BJ (cell line): ENCODE results near the gene CR1L. TPM values are rescaled to one million over a fixed set of nuclear protein-coding genes. Genes with fewer than 3 reads are reported as not detected.
"Not testable (repeated sequence)": the region's sequence is repeated elsewhere in the genome, so short reads cannot be mapped to it uniquely, and the experiment has no call there.

Experiments
- CTCF ChIA-PET: fragments of 350-600 bp; formaldehyde crosslinking; extraction: SDS; loops from one replicate; lab custom pipeline; 2021; ENCODE audit warnings: antibody characterized with exemption, inconsistent platforms; lab: Yijun Ruan, JAX
- POLR2A ChIA-PET: fragments of 300-600 bp; sonication (Branson Sonifier 250); formaldehyde crosslinking; extraction: SDS; loops from one replicate; lab custom pipeline; 2021; ENCODE audit warnings: antibody characterized with exemption; lab: Charles Lee
- DNase-seq: peaks from one replicate; pipeline ENCODE4 v3.0.0-alpha.2; 2011; ENCODE audit warnings: low read depth
- H3K27me3 ChIP-seq: 2 replicates; pipeline ENCODE4 v1.6.0; 2011; ENCODE audit warnings: low read length; ENCODE audit not compliant: control insufficient read depth, insufficient read depth
- H3K36me3 ChIP-seq: 2 replicates; pipeline ENCODE4 v1.5.1; 2011; ENCODE audit warnings: low read length; ENCODE audit not compliant: control insufficient read depth, insufficient read depth
- H3K4me3 ChIP-seq: 2 replicates; pipeline ENCODE4 v1.5.1; 2011; ENCODE audit warnings: low read depth, mild to moderate bottlenecking, control low read depth, low read length
- polyA plus RNA-seq: library from polyadenylated mRNA; depleted of rRNA; stranded (reverse); fragments of >200 nt; gene quantifications from 2 replicates; pipeline ENCODE4 v1.2.3, GENCODE V29; 2011
- TF ChIP-seq, protein P1 (sequence below): IDR thresholded peaks from 2 replicates; pipeline ENCODE4 v1.5.1; 2011; ENCODE audit warnings: low read depth, mild to moderate bottlenecking, control low read depth, inconsistent platforms, low read length, moderate library complexity; ENCODE audit not compliant: insufficient read depth

The CR1L gene
- polyA plus RNA-seq, 1 experiment, result not detected

DNA sequence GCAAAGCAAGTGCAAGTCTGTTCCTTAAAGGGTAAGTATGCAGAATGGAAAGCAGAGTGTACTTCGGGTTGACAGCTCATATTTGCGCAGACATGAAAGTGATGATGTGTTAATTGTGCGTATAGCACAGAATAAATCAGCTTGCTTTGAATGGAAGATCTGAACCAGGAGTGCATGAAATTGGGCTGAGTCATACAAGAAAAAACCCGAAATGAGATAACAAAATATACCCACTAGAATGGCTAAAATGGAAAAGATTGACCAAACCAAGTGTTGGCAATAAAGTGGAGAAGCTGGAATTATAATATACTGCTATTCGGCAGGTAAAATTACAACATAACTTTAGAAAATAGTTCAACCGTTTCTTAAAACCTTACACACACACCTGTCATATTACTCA lies 28.5 kb downstream of the CR1L start:
- peaks cover 12% of the 10 kb centered on the region for H3K27me3 ChIP-seq
- POLR2A ChIA-PET, result no interaction called here
- H3K36me3 ChIP-seq, result no peaks in the 10 kb centered on the region
- TF ChIP-seq, protein P1, sequence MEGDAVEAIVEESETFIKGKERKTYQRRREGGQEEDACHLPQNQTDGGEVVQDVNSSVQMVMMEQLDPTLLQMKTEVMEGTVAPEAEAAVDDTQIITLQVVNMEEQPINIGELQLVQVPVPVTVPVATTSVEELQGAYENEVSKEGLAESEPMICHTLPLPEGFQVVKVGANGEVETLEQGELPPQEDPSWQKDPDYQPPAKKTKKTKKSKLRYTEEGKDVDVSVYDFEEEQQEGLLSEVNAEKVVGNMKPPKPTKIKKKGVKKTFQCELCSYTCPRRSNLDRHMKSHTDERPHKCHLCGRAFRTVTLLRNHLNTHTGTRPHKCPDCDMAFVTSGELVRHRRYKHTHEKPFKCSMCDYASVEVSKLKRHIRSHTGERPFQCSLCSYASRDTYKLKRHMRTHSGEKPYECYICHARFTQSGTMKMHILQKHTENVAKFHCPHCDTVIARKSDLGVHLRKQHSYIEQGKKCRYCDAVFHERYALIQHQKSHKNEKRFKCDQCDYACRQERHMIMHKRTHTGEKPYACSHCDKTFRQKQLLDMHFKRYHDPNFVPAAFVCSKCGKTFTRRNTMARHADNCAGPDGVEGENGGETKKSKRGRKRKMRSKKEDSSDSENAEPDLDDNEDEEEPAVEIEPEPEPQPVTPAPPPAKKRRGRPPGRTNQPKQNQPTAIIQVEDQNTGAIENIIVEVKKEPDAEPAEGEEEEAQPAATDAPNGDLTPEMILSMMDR, result no peak
- DNase-seq, result no peak
- CTCF ChIA-PET, result interaction anchor here (1.2 to 2.5 kb wide), 4 partner anchors 20 to 29 kb away, joined by 3 to 7 read pairs (median 4); no protein-coding TSS in a partner anchor
- H3K4me3 ChIP-seq, result no peak overlapping the region

DNA sequence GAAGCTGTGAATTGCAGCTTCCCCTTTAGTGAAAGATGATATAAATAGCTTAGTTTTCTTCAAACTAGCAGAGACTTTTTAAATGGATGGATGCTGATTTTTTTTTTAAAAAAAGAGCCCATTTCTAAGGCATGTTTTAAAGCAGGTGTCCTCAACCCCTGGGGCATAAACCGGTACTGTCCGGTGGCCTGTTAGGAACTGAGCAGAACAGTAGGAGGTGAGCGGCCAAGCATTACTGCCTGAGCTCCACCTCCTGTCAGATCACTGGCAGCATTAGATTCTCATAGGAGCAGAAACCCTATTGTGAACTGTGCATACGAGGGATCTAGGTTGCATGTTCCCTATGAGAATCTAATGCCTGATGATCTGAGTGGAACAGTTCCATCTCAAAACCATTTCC lies 31.2 kb downstream of the CR1L start:
- ChIA-PET CTCF (interaction anchor here (0.6 to 0.9 kb wide), 3 partner anchors 16 to 592 kb away, joined by 3 read pairs; no protein-coding TSS in a partner anchor), POLR2A (no interaction called here)
- no peak for DNase-seq
- H3K27me3 ChIP-seq, result no peaks in the 10 kb centered on the region; the same call in 1 of the 2 replicates
- H3K36me3 ChIP-seq, result no peaks in the 10 kb centered on the region
- TF ChIP-seq, protein P1, result no peak
- no peak overlapping the region for H3K4me3 ChIP-seq

DNA sequence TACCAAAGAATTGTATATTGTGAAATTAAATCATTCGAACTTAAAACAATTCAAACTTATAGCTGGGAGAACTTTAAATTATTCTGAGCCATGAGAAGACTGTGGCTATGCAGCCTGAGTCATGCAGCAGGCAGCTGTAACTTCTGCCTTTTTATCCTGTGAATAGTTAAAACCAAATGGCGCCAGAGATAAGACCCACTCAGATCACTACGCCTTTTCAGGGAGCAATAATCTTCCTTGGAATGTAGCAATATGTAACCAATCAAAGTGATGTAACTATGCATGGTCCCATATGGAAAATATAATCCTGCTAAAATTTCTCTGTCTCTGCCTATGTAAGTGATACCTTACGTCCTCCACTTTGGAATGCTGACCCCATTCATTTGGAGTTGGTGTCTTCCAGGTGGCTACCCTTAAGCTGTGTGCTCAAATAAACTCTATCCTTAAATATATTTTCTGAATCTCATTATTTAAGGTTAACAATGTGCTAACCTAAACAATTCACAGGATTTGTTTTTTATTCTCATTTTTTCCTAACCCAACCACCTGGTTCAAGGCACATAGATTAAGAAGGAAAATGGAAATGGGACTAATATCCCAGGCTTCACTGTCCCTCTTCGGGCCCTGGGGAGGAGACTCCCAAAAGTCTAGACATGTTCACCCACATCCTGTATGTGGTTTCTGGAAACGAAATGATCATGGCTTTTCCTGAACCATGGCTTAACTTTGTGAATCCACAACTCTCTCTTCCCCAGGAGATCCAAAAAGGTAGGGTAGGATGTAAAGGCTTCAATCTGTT lies 35.9 kb downstream of the CR1L start:
- H3K36me3 ChIP-seq, CTCF ChIA-PET, POLR2A ChIA-PET, H3K4me3 ChIP-seq, DNase-seq, H3K27me3 ChIP-seq: not testable (repeated sequence)

DNA sequence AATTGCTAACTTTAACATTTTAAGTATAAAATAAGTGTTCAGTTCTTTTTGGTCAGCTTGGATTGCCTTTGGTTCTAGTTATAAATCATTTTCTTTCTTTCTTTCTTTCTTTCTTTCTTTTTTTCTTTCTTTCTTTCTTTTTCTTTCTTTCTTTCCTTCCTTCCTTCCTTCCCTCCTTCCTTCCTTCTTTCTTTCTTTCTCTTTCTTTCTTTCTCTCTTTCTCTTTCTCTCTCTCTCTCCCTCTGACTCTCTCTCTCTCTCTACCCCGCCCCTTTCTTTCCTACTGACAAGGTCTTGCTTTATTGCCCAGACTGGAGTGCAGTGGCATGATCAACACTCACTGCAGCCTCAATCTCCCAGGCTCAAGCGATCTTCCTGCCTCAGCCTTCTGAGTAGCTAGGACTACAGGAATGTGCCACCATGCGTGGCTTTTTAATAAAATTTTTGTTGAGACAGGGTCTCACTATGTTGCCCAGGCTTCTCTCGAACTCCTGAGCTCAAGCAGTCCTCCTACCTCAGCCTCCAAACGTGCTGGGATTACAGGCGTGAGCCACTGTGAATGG lies 38.0 kb downstream of the CR1L start:
- H3K27me3 ChIP-seq, H3K4me3 ChIP-seq, POLR2A ChIA-PET, DNase-seq, H3K36me3 ChIP-seq: not testable (repeated sequence)
- CTCF ChIA-PET, result interaction anchor here (1.2 kb wide), 1 partner anchor 16 kb away, joined by 5 read pairs; no protein-coding TSS in a partner anchor

DNA sequence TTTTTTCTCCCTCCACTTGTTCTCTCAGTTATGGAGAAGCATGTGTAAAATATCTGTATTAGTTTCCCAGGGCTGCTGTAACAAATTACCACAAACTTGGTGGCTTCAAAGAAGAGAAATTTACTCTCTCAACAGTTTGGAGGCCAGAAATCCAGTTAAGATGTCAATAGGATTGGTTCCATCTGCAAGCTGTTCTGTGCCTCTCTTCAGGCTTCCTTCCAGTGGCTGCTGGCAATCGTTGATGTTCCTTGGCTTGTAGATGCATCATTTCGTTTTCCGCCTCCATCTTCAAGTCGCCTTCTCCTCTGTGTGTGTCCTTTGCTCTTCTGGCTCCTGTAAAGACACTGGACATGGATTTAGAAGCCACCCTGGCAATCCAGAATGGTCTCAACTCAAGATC lies 45.6 kb downstream of the CR1L start:
- H3K36me3 ChIP-seq, POLR2A ChIA-PET, CTCF ChIA-PET, H3K4me3 ChIP-seq, DNase-seq, H3K27me3 ChIP-seq: not testable (repeated sequence)

DNA sequence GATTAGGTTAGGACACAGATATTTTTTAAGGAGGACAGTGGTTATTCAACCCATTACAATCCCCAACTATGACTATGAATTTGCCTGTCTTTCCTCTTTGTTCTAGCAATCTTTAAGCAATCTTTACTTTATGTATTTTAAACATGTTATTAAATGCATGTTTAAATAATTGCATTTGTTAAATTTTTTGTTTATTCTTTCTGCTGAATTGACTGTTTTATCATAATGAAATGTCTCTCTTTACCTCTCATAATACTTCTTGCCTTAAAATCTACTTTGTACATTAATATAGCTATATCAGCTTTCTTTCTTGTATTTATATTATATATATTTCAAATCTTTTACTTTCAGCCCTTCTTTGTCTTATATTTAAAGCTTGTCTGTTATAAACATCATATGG lies 46.1 kb downstream of the CR1L start:
- no peak for DNase-seq
- Histone ChIP-seq H3K4me3 (no peak overlapping the region), H3K27me3 (peaks cover 3% of the 10 kb centered on the region; the same call in 1 of the 2 replicates), H3K36me3 (no peaks in the 10 kb centered on the region)
- CTCF ChIA-PET, result no interaction called here
- TF ChIP-seq, protein P1, result no peak
- POLR2A ChIA-PET, result no interaction called here
